GM23248 (cell line): ENCODE measurements around the gene DNPEP. TPM values are rescaled to one million over a fixed set of nuclear protein-coding genes. Genes with fewer than 3 reads are reported as not detected.

Experiments used
- DNase-seq: peaks from one replicate; pipeline ENCODE4 v3.0.0-alpha.2; 2015
- H2AFZ ChIP-seq: fragments of 200-600 bp; sonication (generic); 2 replicates; pipeline ENCODE4 v1.6.1; 2016; ENCODE audit warnings: antibody characterized with exemption
- H3F3A ChIP-seq: fragments of 200-600 bp; sonication (generic); 2 replicates; pipeline ENCODE4 v1.6.1; 2016; ENCODE audit warnings: mild to moderate bottlenecking, antibody characterized with exemption, mixed run types; ENCODE audit not compliant: insufficient read depth
- H3K27ac ChIP-seq: fragments of 200-600 bp; sonication (generic); 2 replicates; pipeline ENCODE4 v1.5.1; 2016; ENCODE audit warnings: mild to moderate bottlenecking
- H3K27me3 ChIP-seq: fragments of 200-600 bp; sonication (generic); replicated peaks from 2 replicates; pipeline ENCODE4 v1.6.1; 2016; ENCODE audit warnings: mild to moderate bottlenecking; ENCODE audit not compliant: insufficient read depth
- H3K36me3 ChIP-seq: fragments of 200-600 bp; sonication (generic); 2 replicates; pipeline ENCODE4 v1.6.1; 2016; ENCODE audit warnings: low read depth, mild to moderate bottlenecking
- H3K4me1 ChIP-seq: fragments of 200-600 bp; sonication (generic); 2 replicates; pipeline ENCODE4 v1.6.1; 2016; ENCODE audit warnings: mild to moderate bottlenecking; ENCODE audit not compliant: insufficient read depth
- H3K4me2 ChIP-seq: fragments of 200-600 bp; sonication (generic); one replicate; pipeline ENCODE4 v1.6.1; 2016; ENCODE audit warnings: mild to moderate bottlenecking; ENCODE audit not compliant: unreplicated experiment
- H3K4me3 ChIP-seq: fragments of 200-600 bp; sonication (generic); 2 replicates; pipeline ENCODE4 v1.5.1; 2016; ENCODE audit warnings: mild to moderate bottlenecking
- H3K79me2 ChIP-seq: fragments of 200-600 bp; sonication (generic); 2 replicates; pipeline ENCODE4 v1.6.1; 2016; ENCODE audit warnings: mild to moderate bottlenecking; ENCODE audit not compliant: insufficient read depth
- H3K9ac ChIP-seq: fragments of 200-600 bp; sonication (generic); 2 replicates; pipeline ENCODE4 v1.6.1; 2016; ENCODE audit warnings: mild to moderate bottlenecking
- H3K9me2 ChIP-seq: fragments of 200-600 bp; sonication (generic); 2 replicates; pipeline ENCODE4 v1.6.1; 2016; ENCODE audit warnings: mixed run types, mild to moderate bottlenecking, moderate library complexity; ENCODE audit not compliant: insufficient read depth
- H3K9me3 ChIP-seq: fragments of 200-600 bp; sonication (generic); one replicate; pipeline ENCODE4 v1.6.1; 2017; ENCODE audit warnings: low read depth
- H4K20me1 ChIP-seq: fragments of 200-600 bp; sonication (generic); 2 replicates; pipeline ENCODE4 v1.6.0; 2016; ENCODE audit not compliant: insufficient read depth
- EZH2 ChIP-seq: fragments of 200-600 bp; sonication (generic); IDR thresholded peaks from 2 replicates; pipeline ENCODE4 v1.6.1; 2018; ENCODE audit warnings: antibody characterized with exemption, mild to moderate bottlenecking; ENCODE audit not compliant: insufficient read depth, poor library complexity, severe bottlenecking
- EZH2phosphoT487 ChIP-seq: fragments of 200-600 bp; sonication (generic); IDR thresholded peaks from 2 replicates; pipeline ENCODE4 v1.6.1; 2018; ENCODE audit warnings: antibody characterized with exemption, moderate library complexity, mild to moderate bottlenecking, low read depth; ENCODE audit not compliant: insufficient read depth
- WGBS, 2 experiments: methylation state at CpG; one replicate each; pipeline ENCODE4 v1.1.6; 2015 to 2017; ENCODE audit warnings: low lambda C conversion rate in 2 of 2, low coverage in 1 of 2; ENCODE audit errors: missing lambda C conversion rate in 2 of 2; 5-methylcytosine and 5-hydroxymethylcytosine counted together
- in situ Hi-C: fragments of 300-500 bp; cut with MboI; formaldehyde crosslinking; loops from 2 replicates; pipeline ENCODE4 v1.15.0; 2020
- polyA plus RNA-seq: library from polyadenylated mRNA; unstranded; fragments of >200 nt; fragmentation: Nextera tagmentation; extraction: Ambion mirVana; gene quantifications from 2 replicates; pipeline ENCODE4 v1.2.1, GENCODE V29; 2016
- total RNA-seq: library from RNA; depleted of rRNA; stranded (reverse); fragments of >200 nt; shearing (Covaris generic); gene quantifications from 2 replicates; pipeline ENCODE4 v1.2.3, GENCODE V29; 2014

The DNPEP gene
- total and polyA plus RNA-seq, 2 experiments from 2014 or later = 57.5 to 79.8 TPM

GRCh38 chr2:219384083-219384713 is 3.5 kb downstream of the DNPEP start:
- H4K20me1 ChIP-seq = no peaks in the 10 kb centered on the region
- no peak overlapping the region for H2AFZ ChIP-seq
- WGBS, 2 experiments = 89 to 91% methylated on average over 15 of the region's 15 CpGs
- TF ChIP-seq EZH2 (no peak), EZH2phosphoT487 (no peak)
- no peak overlapping the region for H3K9ac ChIP-seq
- DNase-seq = no peak
- H3F3A ChIP-seq = no peaks in the 10 kb centered on the region
- H3K9me2 ChIP-seq = no peaks in the 10 kb centered on the region
- H3K27ac ChIP-seq = no peak overlapping the region
- no peaks in the 10 kb centered on the region for H3K27me3 ChIP-seq
- peaks cover 14% of the 10 kb centered on the region; the same call in 1 of the 2 replicates for H3K36me3 ChIP-seq
- in situ Hi-C loops = no loop called here
- no peaks in the 10 kb centered on the region for H3K9me3 ChIP-seq
- H3K4me3 ChIP-seq = no peak overlapping the region
- peaks cover 6% of the 10 kb centered on the region for H3K79me2 ChIP-seq
- no peak overlapping the region for H3K4me2 ChIP-seq
- H3K4me1 ChIP-seq = peaks cover 6% of the 10 kb centered on the region; the same call in 1 of the 2 replicates

GRCh38 chr2:219381448-219381847 is 6.3 kb downstream of the DNPEP start:
- Histone ChIP-seq H3F3A (no peaks in the 10 kb centered on the region), H3K27me3 (no peaks in the 10 kb centered on the region), H2AFZ (no peak overlapping the region), H3K9me3 (no peaks in the 10 kb centered on the region), H3K9ac (no peak overlapping the region), H3K9me2 (no peaks in the 10 kb centered on the region), H3K27ac (no peak overlapping the region), H3K79me2 (peaks cover 4% of the 10 kb centered on the region), H3K36me3 (peaks cover 17% of the 10 kb centered on the region; the same call in 1 of the 2 replicates), H3K4me1 (peaks cover 2% of the 10 kb centered on the region; the same call in 1 of the 2 replicates), H3K4me3 (no peak overlapping the region), H4K20me1 (no peaks in the 10 kb centered on the region), H3K4me2 (no peak overlapping the region)
- TF ChIP-seq EZH2 (no peak), EZH2phosphoT487 (no peak)
- in situ Hi-C loops = no loop called here
- DNase-seq = no peak
- 88% methylated on average over 9 of the region's 9 CpGs for WGBS, 2 experiments

- DNase-seq = no peak
- in situ Hi-C loops = no loop called here
- H4K20me1 ChIP-seq = no peaks in the 10 kb centered on the region
- TF ChIP-seq EZH2 (no peak), EZH2phosphoT487 (no peak)
- no peak overlapping the region for H3K9ac ChIP-seq
- no peak overlapping the region for H3K27ac ChIP-seq
- H3K9me2 ChIP-seq = no peaks in the 10 kb centered on the region
- H2AFZ ChIP-seq = no peak overlapping the region
- no peaks in the 10 kb centered on the region for H3K79me2 ChIP-seq
- no peak overlapping the region for H3K4me2 ChIP-seq
- no peaks in the 10 kb centered on the region for H3F3A ChIP-seq
- H3K27me3 ChIP-seq = no peaks in the 10 kb centered on the region
- no peaks in the 10 kb centered on the region for H3K9me3 ChIP-seq
- no peaks in the 10 kb centered on the region for H3K4me1 ChIP-seq
- H3K36me3 ChIP-seq = peaks cover 13% of the 10 kb centered on the region; the same call in 1 of the 2 replicates
- H3K4me3 ChIP-seq = no peak overlapping the region
These were observed 6.8 kb downstream of the DNPEP start for GRCh38 chr2:219380926-219381325.

GRCh38 chr2:219378163-219378851 is 9.4 kb downstream of the DNPEP start:
- Histone ChIP-seq H3K79me2 (no peaks in the 10 kb centered on the region), H2AFZ (no peak overlapping the region), H3K36me3 (peaks cover 12% of the 10 kb centered on the region; the same call in 1 of the 2 replicates), H3K9ac (no peak overlapping the region), H3F3A (no peaks in the 10 kb centered on the region), H3K4me3 (no peak overlapping the region), H3K4me1 (no peaks in the 10 kb centered on the region), H4K20me1 (no peaks in the 10 kb centered on the region), H3K9me3 (no peaks in the 10 kb centered on the region), H3K9me2 (no peaks in the 10 kb centered on the region), H3K4me2 (no peak overlapping the region), H3K27ac (no peak overlapping the region), H3K27me3 (no peaks in the 10 kb centered on the region)
- in situ Hi-C loops = no loop called here
- 89 to 90% methylated on average over 13 of the region's 13 CpGs for WGBS, 2 experiments
- TF ChIP-seq EZH2 (no peak), EZH2phosphoT487 (no peak)
- no peak for DNase-seq
